A549 (cell line): ENCODE data around the gene CHTOP.

Source experiments
- CEBPB ChIP-seq, 2 experiments: fragments of >200 bp in 1 of 2; sonication (Bioruptor Twin) in 1 of 2; formaldehyde crosslinking in 1 of 2; IDR thresholded peaks; 2 replicates each; pipeline ENCODE4 v1.6.1; 2012 to 2016
- EP300 ChIP-seq, 2 experiments: fragments of >200 bp; sonication (Bioruptor Twin); formaldehyde crosslinking; IDR thresholded peaks; 2 replicates in 1 of 2; 3 replicates in 1 of 2; pipeline ENCODE4 v1.6.1; 2016 to 2017
- HDAC2 ChIP-seq: fragments of 200-600 bp; sonication (generic); IDR thresholded peaks from 2 replicates; pipeline ENCODE4 v1.6.1; 2016
- MAFK ChIP-seq: fragments of 450-650 bp; IDR thresholded peaks from 2 replicates; pipeline ENCODE4 v1.6.1; 2014; ENCODE audit not compliant: partially characterized antibody
- MAX ChIP-seq: IDR thresholded peaks from 2 replicates; pipeline ENCODE4 v1.6.1; 2012
- MAZ ChIP-seq: fragments of 150-350 bp; IDR thresholded peaks from 2 replicates; pipeline ENCODE4 v1.6.1; 2014; ENCODE audit warnings: antibody characterized with exemption, low read depth, low read length, borderline replicate concordance
- RAD21 ChIP-seq, 2 experiments: fragments of >200 bp in 1 of 2; sonication (Bioruptor Twin) in 1 of 2; formaldehyde crosslinking in 1 of 2; IDR thresholded peaks in 1 of 2; conservative IDR thresholded peaks in 1 of 2; 2 replicates in 1 of 2; 3 replicates in 1 of 2; pipeline ENCODE4 v1.6.1; 2012 to 2018; ENCODE audit warnings: inconsistent platforms in 1 of 2
- SREBF2 ChIP-seq: fragments of 450-650 bp; IDR thresholded peaks from 2 replicates; pipeline ENCODE4 v1.6.1; 2014; ENCODE audit warnings: mild to moderate bottlenecking, moderate library complexity
- TF ChIP-seq, protein P1 (sequence below): fragments of >200 bp; sonication (Bioruptor Twin); formaldehyde crosslinking; IDR thresholded peaks from 3 replicates; pipeline ENCODE4 v1.5.1; 2016
- TF ChIP-seq, protein P2 (sequence below): fragments of 200-600 bp; sonication (generic); IDR thresholded peaks from 2 replicates; pipeline ENCODE4 v1.6.1; 2016; ENCODE audit warnings: antibody characterized with exemption, mild to moderate bottlenecking, moderate library complexity

- TF ChIP-seq, protein P1, sequence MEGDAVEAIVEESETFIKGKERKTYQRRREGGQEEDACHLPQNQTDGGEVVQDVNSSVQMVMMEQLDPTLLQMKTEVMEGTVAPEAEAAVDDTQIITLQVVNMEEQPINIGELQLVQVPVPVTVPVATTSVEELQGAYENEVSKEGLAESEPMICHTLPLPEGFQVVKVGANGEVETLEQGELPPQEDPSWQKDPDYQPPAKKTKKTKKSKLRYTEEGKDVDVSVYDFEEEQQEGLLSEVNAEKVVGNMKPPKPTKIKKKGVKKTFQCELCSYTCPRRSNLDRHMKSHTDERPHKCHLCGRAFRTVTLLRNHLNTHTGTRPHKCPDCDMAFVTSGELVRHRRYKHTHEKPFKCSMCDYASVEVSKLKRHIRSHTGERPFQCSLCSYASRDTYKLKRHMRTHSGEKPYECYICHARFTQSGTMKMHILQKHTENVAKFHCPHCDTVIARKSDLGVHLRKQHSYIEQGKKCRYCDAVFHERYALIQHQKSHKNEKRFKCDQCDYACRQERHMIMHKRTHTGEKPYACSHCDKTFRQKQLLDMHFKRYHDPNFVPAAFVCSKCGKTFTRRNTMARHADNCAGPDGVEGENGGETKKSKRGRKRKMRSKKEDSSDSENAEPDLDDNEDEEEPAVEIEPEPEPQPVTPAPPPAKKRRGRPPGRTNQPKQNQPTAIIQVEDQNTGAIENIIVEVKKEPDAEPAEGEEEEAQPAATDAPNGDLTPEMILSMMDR, result no peak
- TF ChIP-seq CEBPB (IDR thresholded peaks at IDR 0.05) (no peak), MAX (no peak), MAZ (no peak), SREBF2 (no peak), HDAC2 (no peak), MAFK (no peak), EP300 (IDR thresholded peaks at IDR 0.05) (no peak), RAD21 (conservative IDR thresholded peaks at IDR 0.05 in 1 of 2, IDR thresholded peaks at IDR 0.05 in 1 of 2) (no peak)
- TF ChIP-seq, protein P2, sequence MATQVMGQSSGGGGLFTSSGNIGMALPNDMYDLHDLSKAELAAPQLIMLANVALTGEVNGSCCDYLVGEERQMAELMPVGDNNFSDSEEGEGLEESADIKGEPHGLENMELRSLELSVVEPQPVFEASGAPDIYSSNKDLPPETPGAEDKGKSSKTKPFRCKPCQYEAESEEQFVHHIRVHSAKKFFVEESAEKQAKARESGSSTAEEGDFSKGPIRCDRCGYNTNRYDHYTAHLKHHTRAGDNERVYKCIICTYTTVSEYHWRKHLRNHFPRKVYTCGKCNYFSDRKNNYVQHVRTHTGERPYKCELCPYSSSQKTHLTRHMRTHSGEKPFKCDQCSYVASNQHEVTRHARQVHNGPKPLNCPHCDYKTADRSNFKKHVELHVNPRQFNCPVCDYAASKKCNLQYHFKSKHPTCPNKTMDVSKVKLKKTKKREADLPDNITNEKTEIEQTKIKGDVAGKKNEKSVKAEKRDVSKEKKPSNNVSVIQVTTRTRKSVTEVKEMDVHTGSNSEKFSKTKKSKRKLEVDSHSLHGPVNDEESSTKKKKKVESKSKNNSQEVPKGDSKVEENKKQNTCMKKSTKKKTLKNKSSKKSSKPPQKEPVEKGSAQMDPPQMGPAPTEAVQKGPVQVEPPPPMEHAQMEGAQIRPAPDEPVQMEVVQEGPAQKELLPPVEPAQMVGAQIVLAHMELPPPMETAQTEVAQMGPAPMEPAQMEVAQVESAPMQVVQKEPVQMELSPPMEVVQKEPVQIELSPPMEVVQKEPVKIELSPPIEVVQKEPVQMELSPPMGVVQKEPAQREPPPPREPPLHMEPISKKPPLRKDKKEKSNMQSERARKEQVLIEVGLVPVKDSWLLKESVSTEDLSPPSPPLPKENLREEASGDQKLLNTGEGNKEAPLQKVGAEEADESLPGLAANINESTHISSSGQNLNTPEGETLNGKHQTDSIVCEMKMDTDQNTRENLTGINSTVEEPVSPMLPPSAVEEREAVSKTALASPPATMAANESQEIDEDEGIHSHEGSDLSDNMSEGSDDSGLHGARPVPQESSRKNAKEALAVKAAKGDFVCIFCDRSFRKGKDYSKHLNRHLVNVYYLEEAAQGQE, result no peak
Measured at GRCh38 chr1:153587314-153587713, 46.6 kb upstream of the CHTOP start.
